Measurements from ENCODE around the gene TCP11. TPM values are rescaled to one million over a fixed set of nuclear protein-coding genes. Genes with fewer than 3 reads are reported as not detected.
A peak's percentile ranks its signal among the peaks of the same experiment; 100 is the strongest.

Gene TCP11
- total RNA-seq, 1 donor from 2014 or later, result not detected

GRCh38 chr6:35093118-35093445, 48.1 kb downstream of the TCP11 start:
- no peaks in the 10 kb centered on the region for H3K27me3 Mint-ChIP-seq
- no peaks in the 10 kb centered on the region for H3K9me3 Mint-ChIP-seq
- no peak overlapping the region for H3K4me3 Mint-ChIP-seq
- peaks cover 40% of the 10 kb centered on the region for H3K4me1 Mint-ChIP-seq (ENCODE audit: unreplicated experiment)
- H3K36me3 Mint-ChIP-seq, result peaks cover 3% of the 10 kb centered on the region
- no peak for TF ChIP-seq CTCF (conservative IDR thresholded peaks at IDR 0.05)
- no peak for DNase-seq (ENCODE audit: extremely low spot score, unreplicated experiment)
- H3K27ac Mint-ChIP-seq, result no peak overlapping the region

GRCh38 chr6:35092362-35093117, 48.6 kb downstream of the TCP11 start:
- TF ChIP-seq CTCF (conservative IDR thresholded peaks at IDR 0.05), result no peak
- no peaks in the 10 kb centered on the region for H3K9me3 Mint-ChIP-seq
- peaks cover 40% of the 10 kb centered on the region for H3K4me1 Mint-ChIP-seq (ENCODE audit: unreplicated experiment)
- H3K36me3 Mint-ChIP-seq, result peaks cover 3% of the 10 kb centered on the region
- H3K27ac Mint-ChIP-seq, result no peak overlapping the region
- H3K4me3 Mint-ChIP-seq, result no peak overlapping the region
- no peak for DNase-seq (ENCODE audit: extremely low spot score, unreplicated experiment)
- no peaks in the 10 kb centered on the region for H3K27me3 Mint-ChIP-seq

GRCh38 chr6:35091346-35092083, 49.6 kb downstream of the TCP11 start:
- peak overlapping the region; percentile 33 for H3K27ac Mint-ChIP-seq
- no peak overlapping the region for H3K4me3 Mint-ChIP-seq
- peaks cover 35% of the 10 kb centered on the region for H3K4me1 Mint-ChIP-seq (ENCODE audit: unreplicated experiment)
- no peak for DNase-seq (ENCODE audit: extremely low spot score, unreplicated experiment)
- H3K36me3 Mint-ChIP-seq, result peaks cover 3% of the 10 kb centered on the region
- TF ChIP-seq CTCF (conservative IDR thresholded peaks at IDR 0.05), result no peak
- H3K27me3 Mint-ChIP-seq, result no peaks in the 10 kb centered on the region
- no peaks in the 10 kb centered on the region for H3K9me3 Mint-ChIP-seq

GRCh38 chr6:35090734-35091133, 50.4 kb downstream of the TCP11 start:
- peak; percentile 60 for DNase-seq (ENCODE audit: extremely low spot score, unreplicated experiment)
- H3K36me3 Mint-ChIP-seq, result peaks cover 8% of the 10 kb centered on the region
- no peaks in the 10 kb centered on the region for H3K9me3 Mint-ChIP-seq
- TF ChIP-seq CTCF (conservative IDR thresholded peaks at IDR 0.05), result no peak
- peaks cover 28% of the 10 kb centered on the region for H3K4me1 Mint-ChIP-seq (ENCODE audit: unreplicated experiment)
- H3K27me3 Mint-ChIP-seq, result no peaks in the 10 kb centered on the region
- no peak overlapping the region for H3K4me3 Mint-ChIP-seq
- H3K27ac Mint-ChIP-seq, result peak overlapping the region; percentile 33

- Mint-ChIP-seq H3K4me1 (ENCODE audit: unreplicated experiment) (peaks cover 25% of the 10 kb centered on the region), H3K27me3 (no peaks in the 10 kb centered on the region), H3K4me3 (no peak overlapping the region), H3K9me3 (no peaks in the 10 kb centered on the region), H3K36me3 (peaks cover 8% of the 10 kb centered on the region), H3K27ac (no peak overlapping the region)
- TF ChIP-seq CTCF (conservative IDR thresholded peaks at IDR 0.05), result no peak
- peak; percentile 65 for DNase-seq (ENCODE audit: extremely low spot score, unreplicated experiment)
Observed at GRCh38 chr6:35089935-35090505, 51.1 kb downstream of the TCP11 start.
